Neutrophil (primary cell): Measurements from ENCODE around the gene STK33.

Experiments
- H3K27ac ChIP-seq: fragments of 200-600 bp; sonication (generic); 2 replicates; pipeline ENCODE4 v1.5.1; 2016; ENCODE audit warnings: mild to moderate bottlenecking, moderate library complexity
- H3K27me3 ChIP-seq: fragments of 200-600 bp; sonication (generic); 2 replicates; pipeline ENCODE4 v1.6.0; 2016; ENCODE audit warnings: mild to moderate bottlenecking
- H3K36me3 ChIP-seq: fragments of 200-600 bp; sonication (generic); 2 replicates; pipeline ENCODE4 v1.5.1; 2017
- H3K4me1 ChIP-seq, 2 experiments: fragments of 200-600 bp in 1 of 2; sonication (generic) in 1 of 2; 1 replicate in 1 of 2; 2 replicates in 1 of 2; pipeline versions ENCODE4 v1.5.1 to v1.6.1; 2013 to 2016; ENCODE audit warnings: low read depth in 1 of 2, low read length in 1 of 2, mild to moderate bottlenecking in 1 of 2, moderate library complexity in 1 of 2; ENCODE audit not compliant: control insufficient read depth in 1 of 2, insufficient read depth in 1 of 2
- H3K4me3 ChIP-seq, 2 experiments: fragments of 200-600 bp in 1 of 2; sonication (generic) in 1 of 2; 1 replicate in 1 of 2; 2 replicates in 1 of 2; pipeline ENCODE4 v1.5.1; 2013 to 2016; ENCODE audit warnings: low read depth in 1 of 2, low read length in 1 of 2, mild to moderate bottlenecking in 1 of 2, moderate library complexity in 1 of 2
- H3K9me3 ChIP-seq: fragments of 200-600 bp; sonication (generic); 2 replicates; pipeline ENCODE4 v1.5.1; 2016
- CTCF ChIP-seq: fragments of 200-600 bp; sonication (generic); IDR thresholded peaks from 2 replicates; pipeline ENCODE4 v1.5.1; 2016; ENCODE audit warnings: antibody characterized with exemption

Gene STK33

GRCh38 chr11:8544807-8545206, 49.2 kb downstream of the STK33 start:
- H3K36me3 ChIP-seq, result no peaks in the 10 kb centered on the region
- H3K9me3 ChIP-seq, result no peaks in the 10 kb centered on the region
- H3K4me3 ChIP-seq, result no peak overlapping the region
- H3K27ac ChIP-seq, result no peak overlapping the region
- TF ChIP-seq CTCF, result no peak
- H3K27me3 ChIP-seq, result no peaks in the 10 kb centered on the region
- peaks cover 14 to 17% of the 10 kb centered on the region in 2 experiments for H3K4me1 ChIP-seq

GRCh38 chr11:8543278-8543677, 50.8 kb downstream of the STK33 start:
- TF ChIP-seq CTCF, result no peak

GRCh38 chr11:8541448-8541847, 52.6 kb downstream of the STK33 start:
- no peak overlapping the region for H3K4me3 ChIP-seq
- no peaks in the 10 kb centered on the region for H3K27me3 ChIP-seq
- no peak for TF ChIP-seq CTCF
- no peak overlapping the region for H3K27ac ChIP-seq
- H3K36me3 ChIP-seq, result no peaks in the 10 kb centered on the region
- peaks cover 12 to 16% of the 10 kb centered on the region in 2 experiments for H3K4me1 ChIP-seq
- no peaks in the 10 kb centered on the region for H3K9me3 ChIP-seq

More at GRCh38 chr11:8543278-8543677, 50.8 kb downstream of the STK33 start:
- Histone ChIP-seq H3K9me3 (no peaks in the 10 kb centered on the region), H3K27me3 (no peaks in the 10 kb centered on the region), H3K27ac (no peak overlapping the region), H3K4me3 (no peak overlapping the region), H3K36me3 (no peaks in the 10 kb centered on the region), H3K4me1 (peaks cover 14 to 17% of the 10 kb centered on the region in 2 experiments)

- no peak overlapping the region for H3K4me3 ChIP-seq
Measured at GRCh38 chr11:8533332-8533731, 60.7 kb downstream of the STK33 start.

GRCh38 chr11:8532475-8532874, 61.6 kb downstream of the STK33 start:
- H3K4me1 ChIP-seq, result no peaks in the 10 kb centered on the region
- no peaks in the 10 kb centered on the region for H3K9me3 ChIP-seq
- H3K27me3 ChIP-seq, result no peaks in the 10 kb centered on the region
- no peak overlapping the region for H3K4me3 ChIP-seq
- H3K27ac ChIP-seq, result no peak overlapping the region
- H3K36me3 ChIP-seq, result no peaks in the 10 kb centered on the region
- no peak for TF ChIP-seq CTCF

More at GRCh38 chr11:8533332-8533731, 60.7 kb downstream of the STK33 start:
- H3K27ac ChIP-seq, result no peak overlapping the region
- no peaks in the 10 kb centered on the region for H3K9me3 ChIP-seq
- no peak for TF ChIP-seq CTCF
- H3K4me1 ChIP-seq, result no peaks in the 10 kb centered on the region
- H3K36me3 ChIP-seq, result no peaks in the 10 kb centered on the region
- H3K27me3 ChIP-seq, result no peaks in the 10 kb centered on the region

GRCh38 chr11:8531982-8532381, 62.0 kb downstream of the STK33 start:
- Histone ChIP-seq H3K9me3 (no peaks in the 10 kb centered on the region), H3K27me3 (no peaks in the 10 kb centered on the region), H3K27ac (no peak overlapping the region), H3K4me1 (no peaks in the 10 kb centered on the region), H3K36me3 (no peaks in the 10 kb centered on the region), H3K4me3 (no peak overlapping the region)
- no peak for TF ChIP-seq CTCF
